Lung (tissue), 12 donors: ENCODE results near the gene GARNL3. TPM values are rescaled to one million over a fixed set of nuclear protein-coding genes. Genes with fewer than 3 reads are reported as not detected.
A peak's percentile ranks its signal among the peaks of the same experiment; 100 is the strongest.

Experiments used
- ATAC-seq: fragments of 200-7000 bp; cut with Tn5 transposase; one replicate; pipeline ENCODE4 v1.9.1; 2020; ENCODE audit warnings: moderate number of reproducible peaks; ENCODE audit not compliant: insufficient read depth, low FRiP score
- DNase-seq, 3 donors: peaks; one replicate each; pipeline ENCODE4 v3.0.0-alpha.2; 2013 to 2017
- H3K27ac ChIP-seq, 2 donors: one replicate each; pipeline ENCODE4 v1.5.1; 2013; ENCODE audit warnings: mild to moderate bottlenecking in 2 of 2, moderate library complexity in 2 of 2, control low read depth in 1 of 2, inconsistent platforms in 1 of 2, low read depth in 1 of 2, low read length in 1 of 2
- H3K27me3 ChIP-seq, 3 donors: one replicate each; pipeline ENCODE4 v1.5.1; 2013; ENCODE audit warnings: low read length in 2 of 3; ENCODE audit not compliant: control insufficient read depth in 3 of 3, insufficient read depth in 3 of 3
- H3K36me3 ChIP-seq, 4 donors: one replicate each; pipeline ENCODE4 v1.5.1; 2013; ENCODE audit warnings: low read length in 4 of 4, mild to moderate bottlenecking in 1 of 4, moderate library complexity in 1 of 4; ENCODE audit not compliant: control insufficient read depth in 4 of 4, insufficient read depth in 4 of 4
- H3K4me1 ChIP-seq, 5 donors: one replicate each; pipeline ENCODE4 v1.5.1; 2013; ENCODE audit warnings: low read length in 5 of 5, mild to moderate bottlenecking in 2 of 5, moderate library complexity in 1 of 5; ENCODE audit not compliant: control insufficient read depth in 5 of 5, insufficient read depth in 5 of 5
- H3K4me3 ChIP-seq: one replicate; pipeline ENCODE4 v1.5.1; 2013; ENCODE audit warnings: mild to moderate bottlenecking, control low read depth, moderate library complexity
- H3K9ac ChIP-seq, 2 donors: one replicate each; pipeline ENCODE4 v1.5.1; 2013; ENCODE audit warnings: low read length in 2 of 2, control low read depth in 1 of 2; ENCODE audit not compliant: insufficient read depth in 1 of 2
- H3K9me3 ChIP-seq, 4 donors: one replicate each; pipeline ENCODE4 v1.5.1; 2013; ENCODE audit warnings: low read length in 3 of 4, mild to moderate bottlenecking in 1 of 4, moderate library complexity in 1 of 4; ENCODE audit not compliant: control insufficient read depth in 4 of 4, insufficient read depth in 3 of 4
- WGBS, 2 donors: extraction: QIAGEN DNeasy Blood & Tissue Kit; methylation state at CpG; one replicate each; pipeline ENCODE4 v1.1.7; 2013; 5-methylcytosine and 5-hydroxymethylcytosine counted together
- polyA plus RNA-seq, 2 donors: library from polyadenylated mRNA; stranded (reverse); fragments of 200-250 nt; gene quantifications; one replicate each; pipeline ENCODE4 v1.2.1, GENCODE V29; 2013
- total RNA-seq, 2 donors: library from RNA; depleted of rRNA in 1 of 2; stranded (reverse); fragments of >200 nt in 1 of 2; gene quantifications; one replicate each; pipeline ENCODE4 v1.2.1, GENCODE V29; 2014 to 2021
- TF ChIP-seq, protein P1 (sequence below): IDR thresholded peaks from 2 replicates; pipeline ENCODE4 v1.5.1; 2012; ENCODE audit warnings: mild to moderate bottlenecking; ENCODE audit errors: control extremely low read depth, extremely low read depth
- donor health status: control.
- donor health status: control.
- donor health status: Bipolar disorder and iron deficiency.
- donor health status: healthy.
- donor health status: DM: yes; HTN: yes; CAD: no.

The GARNL3 gene
- total and polyA plus RNA-seq, 4 donors: 1.5 to 31.1 (median 4.4) TPM

DNA sequence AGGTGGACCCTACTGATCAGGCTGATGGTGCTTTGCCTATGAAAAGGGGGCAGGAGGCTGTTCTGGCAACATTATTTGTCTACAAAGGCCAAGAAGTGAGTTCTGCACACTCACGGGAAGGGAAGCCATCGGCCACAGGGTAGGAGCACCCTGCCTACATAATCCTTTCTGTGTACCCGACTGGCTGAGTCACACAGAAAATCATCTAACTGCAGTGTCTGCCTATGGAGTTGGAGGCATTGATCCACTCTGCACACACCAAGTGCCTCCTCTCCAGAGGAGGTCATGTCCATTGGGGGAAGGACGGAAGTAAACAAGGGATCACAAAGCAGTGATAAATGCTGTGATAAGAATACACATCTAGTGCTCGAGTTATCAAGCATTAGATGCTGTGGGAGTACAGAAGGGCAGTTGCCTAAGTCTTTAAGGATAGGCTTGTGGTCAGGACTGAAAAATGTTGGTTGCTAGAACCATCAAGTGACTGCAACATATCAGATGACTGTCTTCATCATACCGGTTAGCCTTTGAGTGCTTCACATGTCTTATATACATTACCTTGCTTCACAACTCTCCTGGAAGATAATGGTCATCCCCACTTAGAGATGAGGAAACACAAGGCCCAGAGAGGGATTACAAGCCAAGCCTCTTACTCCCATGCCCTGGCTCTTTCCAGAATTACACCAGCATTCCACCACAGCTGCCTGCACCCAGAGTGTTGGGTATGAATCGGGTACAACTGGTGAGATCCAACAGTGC lies 131.1 kb downstream of the GARNL3 start:
- peaks cover 0 to 12% (median 7%) of the 10 kb centered on the region in 5 donors for H3K4me1 ChIP-seq
- ATAC-seq: no peak
- no peak for DNase-seq
- H3K9ac ChIP-seq: no peak overlapping the region
- H3K36me3 ChIP-seq: peaks cover 0 to 4% (median 0%) of the 10 kb centered on the region in 4 donors
- no peaks in the 10 kb centered on the region for H3K27me3 ChIP-seq
- H3K9me3 ChIP-seq: no peaks in the 10 kb centered on the region
- no peak overlapping the region for H3K4me3 ChIP-seq
- TF ChIP-seq, protein P1, sequence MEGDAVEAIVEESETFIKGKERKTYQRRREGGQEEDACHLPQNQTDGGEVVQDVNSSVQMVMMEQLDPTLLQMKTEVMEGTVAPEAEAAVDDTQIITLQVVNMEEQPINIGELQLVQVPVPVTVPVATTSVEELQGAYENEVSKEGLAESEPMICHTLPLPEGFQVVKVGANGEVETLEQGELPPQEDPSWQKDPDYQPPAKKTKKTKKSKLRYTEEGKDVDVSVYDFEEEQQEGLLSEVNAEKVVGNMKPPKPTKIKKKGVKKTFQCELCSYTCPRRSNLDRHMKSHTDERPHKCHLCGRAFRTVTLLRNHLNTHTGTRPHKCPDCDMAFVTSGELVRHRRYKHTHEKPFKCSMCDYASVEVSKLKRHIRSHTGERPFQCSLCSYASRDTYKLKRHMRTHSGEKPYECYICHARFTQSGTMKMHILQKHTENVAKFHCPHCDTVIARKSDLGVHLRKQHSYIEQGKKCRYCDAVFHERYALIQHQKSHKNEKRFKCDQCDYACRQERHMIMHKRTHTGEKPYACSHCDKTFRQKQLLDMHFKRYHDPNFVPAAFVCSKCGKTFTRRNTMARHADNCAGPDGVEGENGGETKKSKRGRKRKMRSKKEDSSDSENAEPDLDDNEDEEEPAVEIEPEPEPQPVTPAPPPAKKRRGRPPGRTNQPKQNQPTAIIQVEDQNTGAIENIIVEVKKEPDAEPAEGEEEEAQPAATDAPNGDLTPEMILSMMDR: no peak
- no peak overlapping the region for H3K27ac ChIP-seq
- WGBS, 2 donors: 78 to 85% methylated on average over 7 of the region's 7 CpGs

DNA sequence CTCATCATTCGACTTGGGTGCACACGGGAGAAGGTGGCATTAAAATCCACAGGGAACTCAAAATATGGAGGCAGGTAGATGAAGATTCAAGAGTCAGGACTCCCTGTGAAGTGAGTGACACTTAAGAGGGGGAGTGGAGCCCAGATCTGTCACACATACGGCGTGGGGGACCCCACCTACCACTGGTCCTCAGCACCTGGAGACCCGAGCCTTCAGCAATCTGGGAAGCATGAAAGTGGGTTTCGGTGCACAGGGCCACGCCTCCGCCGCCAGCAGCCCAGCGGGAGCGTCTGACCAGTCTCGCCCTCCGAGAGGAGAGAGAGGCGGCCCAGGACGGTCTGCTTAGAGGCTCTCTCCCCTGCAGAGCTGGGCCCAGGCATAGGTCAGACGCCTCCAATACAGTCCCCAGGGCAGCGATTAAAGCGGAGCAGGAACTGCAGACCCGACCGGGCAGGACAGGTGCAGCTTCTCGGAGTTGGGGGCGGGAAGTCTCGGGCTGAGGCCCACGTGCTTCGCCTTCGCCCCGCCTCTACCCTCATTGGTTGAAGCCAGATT lies 131.8 kb downstream of the GARNL3 start:
- Histone ChIP-seq H3K9ac (no peak overlapping the region), H3K4me1 (peaks cover 0 to 12% (median 7%) of the 10 kb centered on the region in 5 donors), H3K9me3 (no peaks in the 10 kb centered on the region), H3K27me3 (no peaks in the 10 kb centered on the region), H3K4me3 (peak overlapping the region; percentile 48), H3K27ac (peak overlapping the region in 1 of 2 donors; percentile 59), H3K36me3 (peaks cover 0 to 6% (median 1%) of the 10 kb centered on the region in 4 donors)
- DNase-seq (no peak), ATAC-seq (no peak)
- TF ChIP-seq, protein P1: no peak
- 4 to 10% methylated on average over 27 of the region's 27 CpGs for WGBS, 2 donors

DNA sequence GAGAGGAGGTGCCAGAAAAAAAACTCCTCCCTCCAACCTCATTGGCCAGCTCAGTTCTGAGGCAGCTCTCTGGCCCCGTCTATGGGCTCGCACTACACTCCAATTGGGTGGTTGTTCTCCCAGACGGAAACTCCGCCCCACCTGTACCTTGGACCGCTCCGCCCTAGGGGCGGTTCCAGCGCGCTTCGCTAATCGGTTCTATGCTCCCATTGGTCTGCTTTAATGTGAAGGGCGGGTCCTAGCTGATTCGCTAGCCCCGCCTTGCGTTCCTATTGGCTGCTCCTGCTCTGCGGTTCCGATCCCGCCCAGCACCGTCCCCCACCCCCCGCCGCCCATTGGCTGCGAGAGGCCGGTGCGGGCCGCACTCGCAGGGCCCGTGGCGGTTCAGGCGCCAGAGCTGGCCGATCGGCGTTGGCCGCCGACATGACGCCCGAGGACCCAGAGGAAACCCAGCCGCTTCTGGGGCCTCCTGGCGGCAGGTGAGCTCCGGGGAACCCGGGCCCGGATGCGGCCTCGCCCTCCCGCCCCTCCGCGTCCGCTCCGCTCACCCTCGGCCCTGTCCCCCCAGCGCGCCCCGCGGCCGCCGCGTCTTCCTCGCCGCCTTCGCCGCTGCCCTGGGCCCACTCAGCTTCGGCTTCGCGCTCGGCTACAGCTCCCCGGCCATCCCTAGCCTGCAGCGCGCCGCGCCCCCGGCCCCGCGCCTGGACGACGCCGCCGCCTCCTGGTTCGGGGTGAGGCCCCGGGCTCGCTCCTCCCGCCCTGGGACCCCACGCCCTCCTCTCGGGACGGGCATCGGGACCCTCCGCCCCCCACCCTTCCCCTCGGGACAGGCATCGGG lies 132.5 kb downstream of the GARNL3 start, which contains the start of gene SLC2A8:
Gene SLC2A8 (plus strand): TSS at position 362 of the 838 bp plus-strand sequence. CDS start 62 bp downstream, at position 424.
- Histone ChIP-seq H3K9me3 (no peaks in the 10 kb centered on the region), H3K27ac (peak within 1 kb of the TSS; percentile 92 to 93)

More for the DNA sequence above, 132.5 kb downstream of the GARNL3 start, which contains the start of gene SLC2A8:
- no peaks in the 10 kb centered on the region for H3K27me3 ChIP-seq
- H3K36me3 ChIP-seq: peaks cover 0 to 3% (median 1%) of the 10 kb centered on the region in 4 donors
- H3K4me3 ChIP-seq: peak within 1 kb of the TSS; percentile 79
- peak; percentile 96 for ATAC-seq
- TF ChIP-seq, protein P1: no peak
- WGBS, 2 donors: 1% methylated on average over 66 to 87 of the region's 87 CpGs
- DNase-seq: peak; percentile 99 to 100 (median 100)
- peak within 1 kb of the TSS in 1 of 2 donors; percentile 65 for H3K9ac ChIP-seq
- H3K4me1 ChIP-seq: peaks cover 0 to 12% (median 7%) of the 10 kb centered on the region in 5 donors
